HG03280 (cell line): Measurements from ENCODE around the gene NCAPG2.

Experiments used
- ATAC-seq: cut with Tn5 transposase; IDR thresholded peaks from one replicate; pipeline ENCODE4 v1.9.1; 2021; ENCODE audit warnings: mild to moderate bottlenecking, moderate library complexity; ENCODE audit not compliant: unreplicated experiment

The NCAPG2 gene

DNA sequence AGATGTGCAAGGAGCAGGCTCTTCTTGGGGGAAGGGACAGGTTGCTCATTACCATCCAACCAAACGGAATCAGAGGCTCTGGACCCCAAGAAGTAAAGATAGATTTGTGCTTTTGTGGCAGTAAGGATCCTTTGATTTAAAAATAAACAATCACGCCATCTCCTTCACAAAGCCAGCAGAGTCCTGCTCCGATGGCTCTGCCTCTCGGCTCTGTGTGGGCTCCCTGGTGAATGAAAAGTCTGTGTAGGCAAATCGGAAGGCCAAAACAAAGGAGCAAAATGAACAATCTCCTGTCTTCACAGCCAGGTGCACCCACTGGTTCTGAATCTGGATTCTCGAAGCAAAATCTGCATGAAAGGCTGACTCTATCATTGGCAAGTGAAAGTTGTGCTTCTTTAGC, 120.8 kb downstream of the NCAPG2 start:
- ATAC-seq: no peak

DNA sequence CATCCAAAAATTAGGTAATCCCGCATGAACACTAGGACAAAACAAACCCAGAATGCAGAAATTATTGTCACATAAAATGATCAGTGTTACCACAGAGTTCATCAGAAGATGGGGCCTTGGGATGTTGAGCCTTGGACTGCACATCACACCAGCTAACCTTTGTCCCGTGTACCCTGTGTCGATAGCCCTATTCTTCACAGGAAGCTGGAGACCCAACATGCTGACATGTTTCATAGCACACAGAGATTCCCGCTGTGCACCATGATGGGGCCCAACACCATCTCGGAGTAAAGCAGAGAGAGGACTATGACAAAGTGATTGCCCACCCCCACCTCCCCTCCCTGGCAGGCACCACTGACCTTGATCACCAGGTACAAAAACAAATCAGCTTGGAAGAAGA, 121.5 kb downstream of the NCAPG2 start:
- ATAC-seq: no peak

DNA sequence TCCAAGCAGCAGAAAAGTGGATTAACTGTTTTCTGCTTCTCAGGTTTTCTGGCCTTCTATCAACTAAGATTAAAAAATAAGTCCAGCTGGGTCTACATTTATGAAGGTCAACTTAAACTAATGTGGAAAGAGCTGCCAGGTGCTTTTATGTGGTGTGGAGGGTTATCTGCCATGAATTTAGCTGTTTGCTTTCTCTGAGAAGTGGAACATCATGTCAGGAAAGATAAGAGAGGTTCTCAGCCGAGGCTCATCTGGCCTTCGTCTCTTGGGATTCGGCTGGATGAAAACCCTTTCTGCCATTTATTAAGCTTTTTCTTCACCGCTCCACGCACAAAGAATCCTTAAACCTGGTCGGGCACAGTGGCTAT, 122.5 kb downstream of the NCAPG2 start:
- no peak for ATAC-seq

DNA sequence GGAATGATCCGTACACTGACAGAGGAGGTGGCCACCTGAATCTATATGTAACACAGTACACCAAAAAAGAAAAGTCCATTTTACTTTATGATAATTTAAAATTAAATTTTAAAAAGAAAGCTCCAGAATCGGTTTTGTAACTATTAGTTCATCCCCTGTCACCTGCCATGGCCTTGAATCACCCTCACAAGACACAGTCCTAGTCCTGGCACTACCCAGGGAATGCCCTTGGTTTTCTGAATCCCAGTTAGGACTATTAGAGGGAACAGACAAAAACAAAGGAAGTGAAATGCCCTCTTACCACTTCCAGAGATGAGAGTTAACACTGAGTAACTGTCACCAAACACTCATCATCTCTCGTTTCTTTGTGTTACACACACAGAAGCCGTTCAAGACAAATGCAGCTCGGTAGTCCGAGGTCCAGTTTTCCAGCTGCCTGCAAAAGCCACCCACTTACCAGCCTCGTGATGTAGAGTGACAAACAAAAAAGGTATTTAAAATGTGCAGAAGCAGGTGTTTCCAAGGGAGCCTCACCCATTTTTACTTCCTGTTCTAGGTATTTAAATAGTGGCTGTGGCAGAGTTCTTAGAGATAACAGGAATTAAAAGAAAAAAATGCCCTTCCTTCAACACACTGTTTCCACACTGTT, 123.0 kb downstream of the NCAPG2 start:
- ATAC-seq: no peak
